Ishikawa (cell line): ENCODE measurements around the gene DENND1A.

Experiments
- CEBPB ChIP-seq: IDR thresholded peaks from 2 replicates; pipeline ENCODE4 v1.6.1; 2012
- CREB1 ChIP-seq: IDR thresholded peaks from 2 replicates; pipeline ENCODE4 v1.6.1; 2012; ENCODE audit warnings: low read depth
- EP300 ChIP-seq: IDR thresholded peaks from 2 replicates; pipeline ENCODE4 v1.6.1; 2012; ENCODE audit warnings: borderline replicate concordance
- RAD21 ChIP-seq: IDR thresholded peaks from 2 replicates; pipeline ENCODE4 v1.6.1; 2012; ENCODE audit warnings: low read depth
- REST ChIP-seq: IDR thresholded peaks from 2 replicates; pipeline ENCODE4 v1.6.1; 2012; ENCODE audit warnings: low read depth, mild to moderate bottlenecking
- TAF1 ChIP-seq: IDR thresholded peaks from 2 replicates; pipeline ENCODE4 v1.6.1; 2012; ENCODE audit warnings: low read depth, mild to moderate bottlenecking

DNA sequence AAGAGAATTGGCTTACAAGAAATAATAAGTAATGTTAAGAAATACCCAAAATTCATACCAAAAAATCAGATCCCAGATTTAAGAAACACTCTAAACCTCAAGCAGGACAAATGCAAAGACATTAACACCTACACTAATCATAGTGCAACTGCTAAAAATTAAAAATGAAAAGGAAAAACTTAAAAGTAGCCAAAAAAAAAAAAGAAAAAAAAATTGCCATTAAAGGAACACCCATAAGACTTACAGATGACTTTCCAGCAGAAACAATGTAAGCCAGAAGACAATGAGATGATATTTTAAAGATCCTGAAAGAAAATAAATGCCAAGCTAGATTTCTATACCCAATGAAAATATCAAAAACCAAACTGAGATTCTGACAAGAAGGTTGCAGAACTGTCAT, 101.5 kb downstream of the DENND1A start:
- no peak for TF ChIP-seq RAD21
- TF ChIP-seq EP300: no peak
- TF ChIP-seq REST: no peak
- no peak for TF ChIP-seq TAF1
- no peak for TF ChIP-seq CREB1
- TF ChIP-seq CEBPB: no peak
